IMR-90 (cell line): ENCODE results near the gene JMJD8.

Experiments used
- CEBPB ChIP-seq: IDR thresholded peaks from 2 replicates; pipeline ENCODE4 v1.6.1; 2012; ENCODE audit warnings: low read depth, low read length, improper control_type of control experiment
- CTCF ChIP-seq: conservative IDR thresholded peaks from 2 replicates; pipeline ENCODE4 v1.5.1; 2012; ENCODE audit warnings: mild to moderate bottlenecking, low read depth, low read length, improper control_type of control experiment
- NFE2L2 ChIP-seq: fragments of 150-350 bp; IDR thresholded peaks from 2 replicates; pipeline ENCODE4 v1.6.1; 2016; ENCODE audit warnings: low read depth, mild to moderate bottlenecking, low read length
- POLR2A ChIP-seq: IDR thresholded peaks from 2 replicates; pipeline ENCODE4 v1.6.1; 2012; ENCODE audit warnings: mild to moderate bottlenecking, low read depth, low read length
- RAD21 ChIP-seq: IDR thresholded peaks from 2 replicates; pipeline ENCODE4 v1.6.1; 2012; ENCODE audit warnings: low read length, improper control_type of control experiment
- RFX5 ChIP-seq: IDR thresholded peaks from 2 replicates; pipeline ENCODE4 v1.8.0; 2012; ENCODE audit warnings: low read depth, mild to moderate bottlenecking, low read length, moderate library complexity

- no peak for TF ChIP-seq CTCF
- TF ChIP-seq RAD21: no peak
- TF ChIP-seq CEBPB: no peak
- TF ChIP-seq RFX5: no peak
- no peak for TF ChIP-seq POLR2A
- no peak for TF ChIP-seq NFE2L2
Observed at GRCh38 chr16:674214-674881, 9.8 kb downstream of the JMJD8 start.
